OCI-LY7 (cell line): ENCODE results near the gene PDXP.

Experiments
- EZH2phosphoT487 ChIP-seq: fragments of 200-600 bp; sonication (generic); IDR thresholded peaks from 2 replicates; pipeline ENCODE4 v1.6.1; 2018; ENCODE audit warnings: low read depth, borderline replicate concordance, mild to moderate bottlenecking, mixed run types, antibody characterized with exemption, low read length, moderate library complexity, mixed read lengths
- TF ChIP-seq, protein P1 (sequence below): fragments of 200-600 bp; sonication (generic); conservative IDR thresholded peaks from 2 replicates; pipeline ENCODE4 v1.5.1; 2014; ENCODE audit warnings: mild to moderate bottlenecking, antibody characterized with exemption, low read length, moderate library complexity, mixed read lengths

DNA sequence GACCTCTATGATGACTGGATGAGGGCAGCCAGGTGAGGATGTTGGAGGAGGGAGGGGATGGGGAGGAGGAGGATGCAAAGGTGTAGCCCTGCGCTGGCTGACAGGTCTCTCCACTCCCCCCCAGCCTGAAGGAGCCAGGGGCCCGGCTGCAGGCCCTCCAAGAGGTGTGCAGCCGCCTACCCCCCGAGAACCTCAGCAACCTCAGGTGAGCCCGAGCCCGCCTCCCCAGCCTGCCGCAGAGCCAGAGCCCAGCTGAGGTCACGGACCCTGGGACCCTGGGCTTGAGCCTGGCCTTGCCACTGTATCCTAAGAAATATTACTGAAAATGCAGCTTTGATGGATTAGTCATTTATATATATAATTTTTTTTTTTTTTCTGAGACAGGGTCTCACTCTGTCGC is 11.2 kb upstream of the PDXP start:
- TF ChIP-seq, protein P1, sequence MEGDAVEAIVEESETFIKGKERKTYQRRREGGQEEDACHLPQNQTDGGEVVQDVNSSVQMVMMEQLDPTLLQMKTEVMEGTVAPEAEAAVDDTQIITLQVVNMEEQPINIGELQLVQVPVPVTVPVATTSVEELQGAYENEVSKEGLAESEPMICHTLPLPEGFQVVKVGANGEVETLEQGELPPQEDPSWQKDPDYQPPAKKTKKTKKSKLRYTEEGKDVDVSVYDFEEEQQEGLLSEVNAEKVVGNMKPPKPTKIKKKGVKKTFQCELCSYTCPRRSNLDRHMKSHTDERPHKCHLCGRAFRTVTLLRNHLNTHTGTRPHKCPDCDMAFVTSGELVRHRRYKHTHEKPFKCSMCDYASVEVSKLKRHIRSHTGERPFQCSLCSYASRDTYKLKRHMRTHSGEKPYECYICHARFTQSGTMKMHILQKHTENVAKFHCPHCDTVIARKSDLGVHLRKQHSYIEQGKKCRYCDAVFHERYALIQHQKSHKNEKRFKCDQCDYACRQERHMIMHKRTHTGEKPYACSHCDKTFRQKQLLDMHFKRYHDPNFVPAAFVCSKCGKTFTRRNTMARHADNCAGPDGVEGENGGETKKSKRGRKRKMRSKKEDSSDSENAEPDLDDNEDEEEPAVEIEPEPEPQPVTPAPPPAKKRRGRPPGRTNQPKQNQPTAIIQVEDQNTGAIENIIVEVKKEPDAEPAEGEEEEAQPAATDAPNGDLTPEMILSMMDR = no peak
- TF ChIP-seq EZH2phosphoT487 = no peak
